GM23338 (cell line): ENCODE data around the gene TPST2. TPM values are rescaled to one million over a fixed set of nuclear protein-coding genes. Genes with fewer than 3 reads are reported as not detected.

Experiments
- microRNA counts: library from miRNA; unstranded; fragments of <30 nt; microRNA quantifications from one replicate; lab custom pipeline; 2017
- microRNA-seq: library from miRNA; unstranded; fragments of <30 nt; microRNA quantifications from one replicate; pipeline ENCODE4, GENCODE V29; 2017
- polyA plus RNA-seq: library from polyadenylated mRNA; unstranded; fragments of >200 nt; fragmentation: Nextera tagmentation; extraction: Ambion mirVana; gene quantifications from 2 replicates; pipeline ENCODE4 v1.2.1, GENCODE V29; 2016
- small RNA-seq: library from RNA; depleted of rRNA; stranded (forward); fragments of <200 nt; gene quantifications from one replicate; pipeline ENCODE3, GENCODE V24; 2014; ENCODE audit warnings: low replicate concordance
- total RNA-seq: library from RNA; depleted of rRNA; stranded (reverse); fragments of >200 nt; shearing (Covaris generic); gene quantifications from 2 replicates; pipeline ENCODE4 v1.2.3, GENCODE V29; 2014; rRNA removed

TPST2 gene
- total and polyA plus RNA-seq, 2 experiments from 2014 or later, result 37.9 to 127 TPM

MicroRNAs within 50 kb of the gene (microRNA counts, 767-probe panel; counts per million panel counts)
- not detected for microRNA hsa-miR-548j (lab: Ali Mortazavi, UCI)

Small RNAs within 50 kb of the gene (microRNA-seq; reads per million reads assigned to microRNA genes)
- 5.5 reads per million, percentile 23 among the genes with 10 or more reads in this experiment for gene MIR548J

Small RNAs within 50 kb of the gene (small RNA-seq; reads per million reads assigned to genes)
- 0.22 reads per million for gene MIR548J

Other genes with a start within 250 kb of the TPST2 start
- gene ASPHD2, start 160.9 kb downstream of the TPST2 start, total RNA-seq, result 9.3 and 10.0 TPM in 2 replicates
- 6.0 and 8.3 TPM in 2 replicates for gene ASPHD2, start 160.9 kb downstream of the TPST2 start, polyA plus RNA-seq
- gene HPS4, start 106.3 kb downstream of the TPST2 start, total RNA-seq, result 36.9 and 49.4 TPM in 2 replicates
- gene HPS4, start 106.3 kb downstream of the TPST2 start, polyA plus RNA-seq, result 17.8 and 20.3 TPM in 2 replicates
- 17.8 and 34.4 TPM in 2 replicates for gene SRRD, start 106.3 kb downstream of the TPST2 start, total RNA-seq
- gene SRRD, start 106.3 kb downstream of the TPST2 start, polyA plus RNA-seq, result 17.8 and 23.2 TPM in 2 replicates
- 25.6 and 26.2 TPM in 2 replicates for gene TFIP11, start 77.7 kb downstream of the TPST2 start, total RNA-seq
- 17.1 and 20.4 TPM in 2 replicates for gene TFIP11, start 77.7 kb downstream of the TPST2 start, polyA plus RNA-seq
- 1.6 and 2.4 TPM in 2 replicates for gene CRYBB1, start 27.9 kb upstream of the TPST2 start, total RNA-seq
- 3.0 and 3.7 TPM in 2 replicates for gene CRYBB1, start 27.9 kb upstream of the TPST2 start, polyA plus RNA-seq
- gene CRYBA4, start 31.8 kb upstream of the TPST2 start, total RNA-seq, result 1.7 TPM in 1 of 2 replicates, not detected in the other
- gene CRYBA4, start 31.8 kb upstream of the TPST2 start, polyA plus RNA-seq, result 1.2 and 1.5 TPM in 2 replicates
- 51.4 and 63.6 TPM in 2 replicates for gene MIAT, start 67.5 kb upstream of the TPST2 start, total RNA-seq
- gene MIAT, start 67.5 kb upstream of the TPST2 start, polyA plus RNA-seq, result 8.2 and 10.0 TPM in 2 replicates